ENCODE data around the gene FAF1.

- no peak for TF ChIP-seq CTCF (IDR thresholded peaks at IDR 0.05)
- no peak for TF ChIP-seq POLR2A (IDR thresholded peaks at IDR 0.05)
Measured at GRCh38 chr1:50527249-50527986, 432.6 kb downstream of the FAF1 start.

Data from right lobe of liver (tissue), 4 donors.